ENCODE results near the gene CLDN5.

Gene CLDN5
- 0 to 0.09 (median 0) reads per million in 3 donors for total RNA-seq

- H3K36me3 ChIP-seq (ENCODE audit: control insufficient read depth, insufficient read depth, low read length) = no peaks in the 10 kb centered on the region
- peaks cover 22% of the 10 kb centered on the region for H3K27me3 ChIP-seq (replicated peaks; ENCODE audit: control insufficient read depth, insufficient read depth, low read length, poor library complexity, severe bottlenecking)
- no peak for DNase-seq
- H3K9me3 ChIP-seq (ENCODE audit: control insufficient read depth, low read length) = no peaks in the 10 kb centered on the region
- H3K4me1 ChIP-seq (ENCODE audit: control insufficient read depth, insufficient read depth, low read length, poor library complexity, severe bottlenecking) = peaks cover 20% of the 10 kb centered on the region
- no peak within 1 kb of the TSS for H3K27ac ChIP-seq (ENCODE audit: insufficient read depth, low read length, poor library complexity, severe bottlenecking)
- H3K4me3 ChIP-seq (ENCODE audit: insufficient read depth, low read depth, low read length, poor library complexity, severe bottlenecking) = peak within 1 kb of the TSS; percentile 42
Observed at GRCh38 chr22:19524170-19525115, at the start of gene CLDN5. Gene CLDN5, minus strand, starts transcription at chr22:19524410. Its CDS starts 155 bp downstream, at chr22:19524255.

GRCh38 chr22:19571995-19572394, 47.8 kb upstream of the CLDN5 start:
- Histone ChIP-seq H3K9me3 (ENCODE audit: control insufficient read depth, low read length) (no peaks in the 10 kb centered on the region), H3K27me3 (replicated peaks; ENCODE audit: control insufficient read depth, insufficient read depth, low read length, poor library complexity, severe bottlenecking) (no peaks in the 10 kb centered on the region), H3K4me1 (ENCODE audit: control insufficient read depth, insufficient read depth, low read length, poor library complexity, severe bottlenecking) (peaks cover 5% of the 10 kb centered on the region), H3K4me3 (ENCODE audit: insufficient read depth, low read depth, low read length, poor library complexity, severe bottlenecking) (no peak overlapping the region), H3K27ac (ENCODE audit: insufficient read depth, low read length, poor library complexity, severe bottlenecking) (no peak overlapping the region), H3K36me3 (ENCODE audit: control insufficient read depth, insufficient read depth, low read length) (no peaks in the 10 kb centered on the region)
- no peak for DNase-seq

- Histone ChIP-seq H3K27me3 (replicated peaks; ENCODE audit: control insufficient read depth, insufficient read depth, low read length, poor library complexity, severe bottlenecking) (no peaks in the 10 kb centered on the region), H3K4me1 (ENCODE audit: control insufficient read depth, insufficient read depth, low read length, poor library complexity, severe bottlenecking) (no peaks in the 10 kb centered on the region), H3K36me3 (ENCODE audit: control insufficient read depth, insufficient read depth, low read length) (no peaks in the 10 kb centered on the region), H3K9me3 (ENCODE audit: control insufficient read depth, low read length) (no peaks in the 10 kb centered on the region), H3K27ac (ENCODE audit: insufficient read depth, low read length, poor library complexity, severe bottlenecking) (no peak overlapping the region), H3K4me3 (ENCODE audit: insufficient read depth, low read depth, low read length, poor library complexity, severe bottlenecking) (no peak overlapping the region)
- DNase-seq = no peak
Observed at GRCh38 chr22:19571207-19571795, 47.1 kb upstream of the CLDN5 start.

- H3K36me3 ChIP-seq (ENCODE audit: control insufficient read depth, insufficient read depth, low read length) = no peaks in the 10 kb centered on the region
- H3K27me3 ChIP-seq (replicated peaks; ENCODE audit: control insufficient read depth, insufficient read depth, low read length, poor library complexity, severe bottlenecking) = no peaks in the 10 kb centered on the region
- no peak overlapping the region for H3K27ac ChIP-seq (ENCODE audit: insufficient read depth, low read length, poor library complexity, severe bottlenecking)
- DNase-seq = no peak
- H3K4me3 ChIP-seq (ENCODE audit: insufficient read depth, low read depth, low read length, poor library complexity, severe bottlenecking) = no peak overlapping the region
- no peaks in the 10 kb centered on the region for H3K4me1 ChIP-seq (ENCODE audit: control insufficient read depth, insufficient read depth, low read length, poor library complexity, severe bottlenecking)
- H3K9me3 ChIP-seq (ENCODE audit: control insufficient read depth, low read length) = no peaks in the 10 kb centered on the region
Observed at GRCh38 chr22:19569976-19570375, 45.8 kb upstream of the CLDN5 start.

- Histone ChIP-seq H3K27ac (ENCODE audit: insufficient read depth, low read length, poor library complexity, severe bottlenecking) (no peak overlapping the region), H3K9me3 (ENCODE audit: control insufficient read depth, low read length) (no peaks in the 10 kb centered on the region), H3K4me3 (ENCODE audit: insufficient read depth, low read depth, low read length, poor library complexity, severe bottlenecking) (no peak overlapping the region), H3K27me3 (replicated peaks; ENCODE audit: control insufficient read depth, insufficient read depth, low read length, poor library complexity, severe bottlenecking) (no peaks in the 10 kb centered on the region), H3K4me1 (ENCODE audit: control insufficient read depth, insufficient read depth, low read length, poor library complexity, severe bottlenecking) (no peaks in the 10 kb centered on the region), H3K36me3 (ENCODE audit: control insufficient read depth, insufficient read depth, low read length) (no peaks in the 10 kb centered on the region)
- DNase-seq = no peak
Observed at GRCh38 chr22:19569276-19569640, 45.0 kb upstream of the CLDN5 start.

- DNase-seq = no peak
- H3K9me3 ChIP-seq (ENCODE audit: control insufficient read depth, low read length) = no peaks in the 10 kb centered on the region
- no peak overlapping the region for H3K4me3 ChIP-seq (ENCODE audit: insufficient read depth, low read depth, low read length, poor library complexity, severe bottlenecking)
- no peaks in the 10 kb centered on the region for H3K27me3 ChIP-seq (replicated peaks; ENCODE audit: control insufficient read depth, insufficient read depth, low read length, poor library complexity, severe bottlenecking)
- no peaks in the 10 kb centered on the region for H3K36me3 ChIP-seq (ENCODE audit: control insufficient read depth, insufficient read depth, low read length)
- H3K4me1 ChIP-seq (ENCODE audit: control insufficient read depth, insufficient read depth, low read length, poor library complexity, severe bottlenecking) = no peaks in the 10 kb centered on the region
- H3K27ac ChIP-seq (ENCODE audit: insufficient read depth, low read length, poor library complexity, severe bottlenecking) = no peak overlapping the region
Observed at GRCh38 chr22:19568337-19569275, 44.4 kb upstream of the CLDN5 start.

GRCh38 chr22:19567157-19568009, 43.2 kb upstream of the CLDN5 start:
- no peaks in the 10 kb centered on the region for H3K4me1 ChIP-seq (ENCODE audit: control insufficient read depth, insufficient read depth, low read length, poor library complexity, severe bottlenecking)
- H3K36me3 ChIP-seq (ENCODE audit: control insufficient read depth, insufficient read depth, low read length) = no peaks in the 10 kb centered on the region
- no peak for DNase-seq
- no peak overlapping the region for H3K4me3 ChIP-seq (ENCODE audit: insufficient read depth, low read depth, low read length, poor library complexity, severe bottlenecking)
- H3K9me3 ChIP-seq (ENCODE audit: control insufficient read depth, low read length) = no peaks in the 10 kb centered on the region
- H3K27me3 ChIP-seq (replicated peaks; ENCODE audit: control insufficient read depth, insufficient read depth, low read length, poor library complexity, severe bottlenecking) = no peaks in the 10 kb centered on the region
- H3K27ac ChIP-seq (ENCODE audit: insufficient read depth, low read length, poor library complexity, severe bottlenecking) = no peak overlapping the region

GRCh38 chr22:19566279-19567156, 42.3 kb upstream of the CLDN5 start:
- H3K27ac ChIP-seq (ENCODE audit: insufficient read depth, low read length, poor library complexity, severe bottlenecking) = no peak overlapping the region
- DNase-seq = no peak
- H3K4me3 ChIP-seq (ENCODE audit: insufficient read depth, low read depth, low read length, poor library complexity, severe bottlenecking) = no peak overlapping the region
- no peaks in the 10 kb centered on the region for H3K36me3 ChIP-seq (ENCODE audit: control insufficient read depth, insufficient read depth, low read length)
- no peaks in the 10 kb centered on the region for H3K4me1 ChIP-seq (ENCODE audit: control insufficient read depth, insufficient read depth, low read length, poor library complexity, severe bottlenecking)
- H3K27me3 ChIP-seq (replicated peaks; ENCODE audit: control insufficient read depth, insufficient read depth, low read length, poor library complexity, severe bottlenecking) = no peaks in the 10 kb centered on the region
- H3K9me3 ChIP-seq (ENCODE audit: control insufficient read depth, low read length) = no peaks in the 10 kb centered on the region
